ENCODE results near the gene PPP2R2B. TPM values are rescaled to one million over a fixed set of nuclear protein-coding genes. Genes with fewer than 3 reads are reported as not detected.

PPP2R2B gene
- total RNA-seq, 1 donor: 5.4 TPM

DNA sequence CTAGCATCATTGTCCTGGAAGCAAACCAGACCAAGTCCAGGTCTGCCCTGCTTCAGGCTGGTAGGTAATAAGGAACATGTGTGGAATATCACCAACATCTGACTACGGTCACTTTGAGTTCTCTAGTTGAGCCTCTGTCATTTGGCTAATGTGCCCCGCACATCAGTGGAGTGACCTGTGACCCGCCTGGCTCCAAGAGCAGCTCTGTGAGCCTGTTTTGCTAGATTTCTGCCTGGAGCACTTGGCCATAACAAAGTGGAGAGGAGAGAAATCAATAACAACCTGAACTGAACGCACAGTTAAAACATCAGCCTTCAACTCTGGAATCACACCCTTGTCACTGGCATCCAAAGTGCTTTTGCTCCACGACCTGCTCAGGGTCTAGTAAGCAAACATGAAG lies 115.7 kb downstream of the PPP2R2B start:
- no peak overlapping the region for H3K4me3 ChIP-seq (ENCODE audit: low read length)
- H3K27me3 ChIP-seq (ENCODE audit: insufficient read depth, low read length): no peaks in the 10 kb centered on the region
- no peaks in the 10 kb centered on the region for H3K4me1 ChIP-seq (ENCODE audit: insufficient read depth, low read length)
- H3K9me3 ChIP-seq (ENCODE audit: low read depth, low read length): no peaks in the 10 kb centered on the region

DNA sequence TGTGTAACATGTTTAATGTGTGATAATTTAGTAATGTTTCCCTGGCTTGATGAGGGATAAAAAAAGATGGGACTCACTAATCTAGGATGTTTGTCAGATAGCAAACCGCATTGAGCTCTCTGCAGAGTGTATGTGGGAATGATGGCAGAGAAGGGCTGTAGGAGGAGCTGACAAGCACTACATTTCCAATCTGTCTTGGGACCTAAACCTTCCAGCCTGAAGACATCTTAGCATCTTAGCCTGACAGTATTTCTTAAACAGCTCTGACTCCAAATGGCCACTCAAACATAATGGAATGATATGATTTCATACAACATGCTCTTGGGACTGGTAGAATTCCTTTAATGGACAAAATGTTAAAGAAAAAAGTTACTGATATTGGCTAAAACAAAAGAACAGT lies 116.7 kb downstream of the PPP2R2B start:
- Histone ChIP-seq H3K9me3 (ENCODE audit: low read depth, low read length) (no peaks in the 10 kb centered on the region), H3K27me3 (ENCODE audit: insufficient read depth, low read length) (no peaks in the 10 kb centered on the region), H3K4me3 (ENCODE audit: low read length) (no peak overlapping the region), H3K4me1 (ENCODE audit: insufficient read depth, low read length) (no peaks in the 10 kb centered on the region)

DNA sequence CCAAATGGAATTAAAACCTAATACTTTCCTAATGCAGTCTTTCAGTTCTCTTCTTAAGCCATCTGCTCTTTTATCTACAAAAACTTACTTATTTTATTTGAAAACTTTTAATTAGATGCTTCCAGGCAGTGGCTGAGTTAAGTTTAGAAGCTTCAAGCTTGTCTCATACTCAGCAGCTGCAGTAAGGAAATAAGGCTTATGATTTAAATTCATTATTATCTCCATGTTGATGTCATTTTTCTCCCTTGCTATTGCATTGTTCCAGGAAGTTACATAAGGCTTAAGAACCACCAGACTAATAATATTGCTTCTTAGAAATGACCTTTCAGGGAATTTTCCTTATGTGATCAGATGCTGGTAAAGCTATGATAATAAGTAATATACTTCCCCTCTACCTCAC lies 119.6 kb downstream of the PPP2R2B start:
- Histone ChIP-seq H3K27me3 (ENCODE audit: insufficient read depth, low read length) (no peaks in the 10 kb centered on the region), H3K4me1 (ENCODE audit: insufficient read depth, low read length) (peaks cover 4% of the 10 kb centered on the region), H3K4me3 (ENCODE audit: low read length) (no peak overlapping the region), H3K9me3 (ENCODE audit: low read depth, low read length) (no peaks in the 10 kb centered on the region)

DNA sequence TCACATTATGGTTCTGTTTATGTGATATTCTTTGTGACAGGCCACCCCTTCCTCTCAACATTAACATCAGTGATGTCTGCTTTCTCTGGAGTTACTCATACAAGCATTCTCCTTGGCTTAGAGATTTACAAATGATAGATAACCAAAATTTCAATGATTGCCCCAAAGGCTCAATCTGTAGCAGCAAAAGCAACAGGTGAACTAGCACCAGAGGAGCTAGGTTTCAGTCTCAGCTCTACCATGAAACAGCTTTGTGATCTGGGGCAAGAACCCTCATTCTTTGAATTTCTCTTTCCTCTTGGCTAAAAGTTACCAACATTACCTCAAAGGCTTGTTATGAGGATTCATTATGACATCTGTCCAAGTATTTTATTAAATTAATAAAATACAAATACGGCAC lies 120.5 kb downstream of the PPP2R2B start:
- H3K27me3 ChIP-seq (ENCODE audit: insufficient read depth, low read length): no peaks in the 10 kb centered on the region
- H3K4me3 ChIP-seq (ENCODE audit: low read length): no peak overlapping the region
- H3K9me3 ChIP-seq (ENCODE audit: low read depth, low read length): no peaks in the 10 kb centered on the region

DNA sequence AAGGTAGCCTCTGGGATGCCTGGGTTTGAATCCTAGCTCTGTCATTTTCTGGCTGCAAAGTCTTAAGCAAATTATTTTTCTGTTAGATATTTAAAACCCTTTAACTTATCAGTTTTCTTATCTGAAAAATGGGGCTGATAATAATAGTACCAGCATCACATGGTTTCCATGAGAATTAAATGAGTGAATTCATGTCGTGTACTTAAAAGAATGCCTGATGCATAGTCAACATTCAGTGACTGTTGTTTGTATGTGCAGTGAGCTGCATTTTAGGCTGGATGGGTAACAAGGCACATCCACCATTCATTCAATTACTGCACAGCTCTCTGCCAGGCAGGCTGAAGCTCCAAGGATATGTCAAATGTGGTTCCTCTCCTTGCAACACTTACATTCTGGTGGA lies 122.0 kb downstream of the PPP2R2B start:
- H3K4me3 ChIP-seq (ENCODE audit: low read length): no peak overlapping the region
- H3K4me1 ChIP-seq (ENCODE audit: insufficient read depth, low read length): peaks cover 25% of the 10 kb centered on the region
- no peaks in the 10 kb centered on the region for H3K27me3 ChIP-seq (ENCODE audit: insufficient read depth, low read length)
- H3K9me3 ChIP-seq (ENCODE audit: low read depth, low read length): no peaks in the 10 kb centered on the region

More for the DNA sequence above, 120.5 kb downstream of the PPP2R2B start:
- peaks cover 13% of the 10 kb centered on the region for H3K4me1 ChIP-seq (ENCODE audit: insufficient read depth, low read length)

DNA sequence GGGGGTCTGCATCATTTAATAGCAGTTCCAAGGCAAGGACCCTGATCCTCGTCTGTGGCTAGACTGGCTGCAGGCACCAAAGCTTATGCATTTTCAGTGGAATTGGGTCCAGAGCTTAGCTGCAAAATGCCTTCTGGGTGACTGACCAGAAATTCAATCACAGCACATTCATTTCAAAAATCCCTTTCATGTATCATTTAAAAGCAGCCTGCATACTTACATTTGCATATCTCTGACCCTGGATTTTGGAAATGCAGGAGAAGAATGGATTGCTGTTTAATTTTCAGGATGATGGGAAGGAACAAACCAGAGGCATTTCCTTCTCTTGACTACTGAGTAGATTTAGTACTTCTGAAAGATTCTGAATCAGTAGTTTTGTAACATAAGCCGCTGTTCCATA lies 122.8 kb downstream of the PPP2R2B start:
- Histone ChIP-seq H3K4me1 (ENCODE audit: insufficient read depth, low read length) (peaks cover 30% of the 10 kb centered on the region), H3K9me3 (ENCODE audit: low read depth, low read length) (no peaks in the 10 kb centered on the region), H3K4me3 (ENCODE audit: low read length) (no peak overlapping the region), H3K27me3 (ENCODE audit: insufficient read depth, low read length) (no peaks in the 10 kb centered on the region)

DNA sequence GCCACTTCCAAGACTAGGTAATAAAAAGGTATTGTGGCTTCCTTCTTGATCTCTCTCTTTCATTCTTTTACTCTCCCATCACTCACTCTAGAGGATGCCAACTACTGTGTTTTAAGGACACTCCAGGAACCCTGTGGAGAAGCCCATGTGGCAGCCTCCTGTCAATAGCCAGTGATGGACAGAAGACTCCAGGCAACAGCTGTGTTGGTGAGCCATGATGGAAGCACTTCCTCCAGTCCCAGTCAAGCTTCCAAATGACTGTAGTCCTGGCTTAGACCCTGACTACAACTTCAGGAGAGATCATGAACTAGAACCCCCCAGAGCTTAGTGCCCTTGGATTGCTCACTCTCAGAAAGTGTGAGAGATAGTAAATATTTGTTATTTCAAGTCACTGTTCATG lies 123.9 kb downstream of the PPP2R2B start:
- Histone ChIP-seq H3K27me3 (ENCODE audit: insufficient read depth, low read length) (no peaks in the 10 kb centered on the region), H3K4me1 (ENCODE audit: insufficient read depth, low read length) (peaks cover 33% of the 10 kb centered on the region), H3K4me3 (ENCODE audit: low read length) (no peak overlapping the region), H3K9me3 (ENCODE audit: low read depth, low read length) (no peaks in the 10 kb centered on the region)

DNA sequence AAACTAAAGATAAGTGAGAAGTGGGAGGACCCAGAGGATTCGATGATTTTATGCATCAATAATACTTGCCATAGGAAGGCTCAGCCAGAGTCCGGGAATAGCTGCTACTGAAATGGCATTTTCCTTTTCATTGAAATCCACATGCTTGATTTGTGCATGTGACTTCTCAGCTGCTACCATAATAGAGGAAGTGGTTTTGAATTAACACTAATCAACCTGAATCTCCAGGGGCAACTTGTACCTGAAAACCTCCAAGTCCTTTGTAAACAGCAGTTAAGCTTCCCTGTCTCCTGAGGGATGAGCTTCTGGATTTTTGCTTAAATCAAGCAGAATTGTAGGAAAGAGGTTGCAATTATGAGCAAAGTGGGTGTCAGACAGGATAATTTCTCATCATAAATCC lies 124.9 kb downstream of the PPP2R2B start:
- Histone ChIP-seq H3K4me3 (ENCODE audit: low read length) (no peak overlapping the region), H3K27me3 (ENCODE audit: insufficient read depth, low read length) (no peaks in the 10 kb centered on the region), H3K4me1 (ENCODE audit: insufficient read depth, low read length) (peaks cover 33% of the 10 kb centered on the region), H3K9me3 (ENCODE audit: low read depth, low read length) (no peaks in the 10 kb centered on the region)

DNA sequence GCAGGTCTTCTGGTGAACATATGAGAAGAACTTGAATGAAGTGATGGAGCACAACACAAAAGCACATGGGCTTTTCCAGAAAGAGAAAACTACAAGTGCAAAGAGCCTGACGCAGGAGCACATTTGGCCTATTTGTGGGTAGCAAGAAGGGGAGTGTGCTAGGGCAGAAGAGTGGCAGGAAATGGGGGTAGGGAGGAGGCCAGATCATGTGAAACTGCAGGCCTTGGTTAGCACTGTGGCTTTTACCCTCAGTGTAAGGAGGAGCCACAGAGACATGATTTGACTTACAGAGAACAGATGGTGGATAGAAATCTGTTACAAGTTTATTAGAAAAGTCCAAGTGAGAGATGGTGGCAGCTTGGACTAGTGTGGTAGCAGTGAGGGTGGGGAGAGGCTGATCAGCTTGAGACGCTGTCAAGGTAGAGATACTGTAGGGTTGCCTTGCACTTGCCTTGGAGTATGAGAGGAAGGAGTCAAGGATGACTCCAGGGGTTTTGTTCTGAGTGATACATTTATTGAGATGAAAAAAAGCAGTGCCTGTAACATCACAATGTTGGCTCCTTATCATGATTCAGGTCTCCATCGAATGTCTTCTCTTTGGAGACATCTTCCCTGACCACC lies 126.7 kb downstream of the PPP2R2B start:
- H3K4me1 ChIP-seq (ENCODE audit: insufficient read depth, low read length): peaks cover 33% of the 10 kb centered on the region
- H3K4me3 ChIP-seq (ENCODE audit: low read length): no peak overlapping the region
- no peaks in the 10 kb centered on the region for H3K9me3 ChIP-seq (ENCODE audit: low read depth, low read length)
- H3K27me3 ChIP-seq (ENCODE audit: insufficient read depth, low read length): no peaks in the 10 kb centered on the region

DNA sequence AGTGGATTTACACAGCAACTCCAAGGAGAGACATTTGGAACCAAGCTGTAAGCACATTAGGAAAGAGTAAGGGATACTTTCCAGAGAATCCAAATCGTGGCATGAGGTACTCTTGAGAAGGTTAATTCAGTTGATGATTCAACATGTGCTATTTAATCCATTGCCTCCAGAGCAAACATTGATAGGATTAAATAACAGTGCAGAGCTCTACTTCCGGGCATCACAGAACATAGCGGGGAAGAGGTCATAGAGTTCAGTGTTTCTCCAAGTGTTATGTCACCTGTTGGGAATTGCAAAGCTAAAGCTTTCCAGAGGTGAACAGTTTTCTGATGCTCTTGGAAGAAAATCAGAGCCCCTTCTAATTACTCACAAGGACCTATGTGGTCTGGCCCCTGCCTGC lies 127.5 kb downstream of the PPP2R2B start:
- Histone ChIP-seq H3K4me1 (ENCODE audit: insufficient read depth, low read length) (peaks cover 33% of the 10 kb centered on the region), H3K9me3 (ENCODE audit: low read depth, low read length) (no peaks in the 10 kb centered on the region), H3K4me3 (ENCODE audit: low read length) (no peak overlapping the region), H3K27me3 (ENCODE audit: insufficient read depth, low read length) (no peaks in the 10 kb centered on the region)

DNA sequence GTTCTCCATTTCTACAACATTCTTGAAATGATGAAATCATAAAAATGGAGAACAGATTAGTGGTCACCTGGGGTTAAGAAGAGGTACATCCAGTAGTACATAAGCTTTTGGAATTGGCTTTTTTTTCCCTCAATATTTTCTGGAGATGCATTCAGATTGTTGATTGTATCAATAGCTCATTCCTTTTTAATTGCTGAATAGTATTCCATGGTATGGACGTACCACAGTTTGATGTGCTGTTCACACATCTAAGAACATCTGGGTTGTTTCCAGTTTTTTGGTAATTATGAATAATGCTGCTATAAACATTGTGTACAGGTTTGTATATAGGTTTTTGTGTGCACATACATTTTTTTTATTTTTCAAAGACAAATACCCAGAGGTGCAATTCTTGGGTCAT lies 130.0 kb downstream of the PPP2R2B start:
- H3K4me1 ChIP-seq (ENCODE audit: insufficient read depth, low read length): peaks cover 25% of the 10 kb centered on the region
- H3K27me3 ChIP-seq (ENCODE audit: insufficient read depth, low read length): no peaks in the 10 kb centered on the region
- no peak overlapping the region for H3K4me3 ChIP-seq (ENCODE audit: low read length)
- no peaks in the 10 kb centered on the region for H3K9me3 ChIP-seq (ENCODE audit: low read depth, low read length)

DNA sequence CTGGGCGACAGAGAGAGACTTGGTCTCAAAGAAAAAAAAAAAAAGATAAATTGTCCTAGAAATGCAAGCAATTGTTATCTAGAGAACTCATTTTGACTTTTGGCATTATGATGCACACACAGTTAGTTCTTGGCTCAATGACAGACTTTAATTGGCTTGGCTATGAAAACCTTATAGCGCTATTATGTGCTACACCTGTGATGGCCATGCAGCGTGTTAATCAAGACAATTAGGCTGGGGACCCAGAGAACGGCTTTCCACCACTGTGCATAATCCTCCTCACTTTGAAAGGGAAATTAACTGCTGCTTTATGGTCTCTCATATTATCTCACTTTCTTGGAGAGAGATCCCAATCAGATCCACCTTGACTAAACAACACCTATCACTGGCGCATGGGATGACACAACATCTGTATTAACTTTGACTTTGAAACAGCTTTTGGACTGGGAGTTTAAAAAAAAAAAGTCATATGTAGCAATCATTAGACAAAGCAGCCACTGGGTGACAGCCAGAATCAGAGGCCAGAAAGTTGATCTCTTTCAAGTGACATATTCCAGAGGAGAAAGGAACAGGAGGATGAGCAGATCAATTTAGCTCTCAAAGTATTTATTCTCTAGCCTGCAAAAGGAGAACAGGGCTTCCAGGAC lies 132.5 kb downstream of the PPP2R2B start:
- peaks cover 5% of the 10 kb centered on the region for H3K4me1 ChIP-seq (ENCODE audit: insufficient read depth, low read length)
- H3K9me3 ChIP-seq (ENCODE audit: low read depth, low read length): no peaks in the 10 kb centered on the region
- no peaks in the 10 kb centered on the region for H3K27me3 ChIP-seq (ENCODE audit: insufficient read depth, low read length)
- no peak overlapping the region for H3K4me3 ChIP-seq (ENCODE audit: low read length)

DNA sequence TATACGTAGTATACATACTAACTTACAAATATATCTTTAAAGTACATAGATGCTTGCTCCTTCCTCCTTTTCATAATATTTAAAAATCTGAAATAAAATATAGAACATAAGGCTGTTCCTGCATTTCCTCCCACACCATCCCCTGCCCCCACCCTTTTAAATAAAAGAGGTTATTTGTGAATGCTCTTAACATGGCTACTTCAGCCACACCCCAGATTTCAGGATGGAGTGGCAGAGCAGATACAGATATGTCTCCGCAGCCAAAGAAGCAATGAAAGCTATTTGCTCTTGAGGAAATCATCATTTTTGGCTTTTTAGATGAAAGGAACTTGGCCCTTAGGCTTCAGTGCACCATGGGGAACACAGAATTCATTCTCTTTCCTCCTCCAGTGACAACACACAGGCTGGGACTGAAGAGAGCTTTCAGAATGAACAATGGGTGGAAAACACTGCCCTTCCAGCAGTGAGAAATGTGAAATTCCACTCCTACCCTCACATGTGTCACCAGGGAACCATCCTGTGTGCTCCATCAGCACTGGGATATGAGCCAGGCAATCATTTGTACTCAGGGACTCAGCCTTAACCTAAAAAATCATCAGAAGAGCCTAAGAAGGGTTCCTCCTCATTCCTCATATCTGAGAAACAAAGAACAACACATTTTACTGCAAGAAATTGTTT lies 134.3 kb downstream of the PPP2R2B start:
- Histone ChIP-seq H3K4me1 (ENCODE audit: insufficient read depth, low read length) (no peaks in the 10 kb centered on the region), H3K9me3 (ENCODE audit: low read depth, low read length) (no peaks in the 10 kb centered on the region), H3K27me3 (ENCODE audit: insufficient read depth, low read length) (no peaks in the 10 kb centered on the region), H3K4me3 (ENCODE audit: low read length) (no peak overlapping the region)

DNA sequence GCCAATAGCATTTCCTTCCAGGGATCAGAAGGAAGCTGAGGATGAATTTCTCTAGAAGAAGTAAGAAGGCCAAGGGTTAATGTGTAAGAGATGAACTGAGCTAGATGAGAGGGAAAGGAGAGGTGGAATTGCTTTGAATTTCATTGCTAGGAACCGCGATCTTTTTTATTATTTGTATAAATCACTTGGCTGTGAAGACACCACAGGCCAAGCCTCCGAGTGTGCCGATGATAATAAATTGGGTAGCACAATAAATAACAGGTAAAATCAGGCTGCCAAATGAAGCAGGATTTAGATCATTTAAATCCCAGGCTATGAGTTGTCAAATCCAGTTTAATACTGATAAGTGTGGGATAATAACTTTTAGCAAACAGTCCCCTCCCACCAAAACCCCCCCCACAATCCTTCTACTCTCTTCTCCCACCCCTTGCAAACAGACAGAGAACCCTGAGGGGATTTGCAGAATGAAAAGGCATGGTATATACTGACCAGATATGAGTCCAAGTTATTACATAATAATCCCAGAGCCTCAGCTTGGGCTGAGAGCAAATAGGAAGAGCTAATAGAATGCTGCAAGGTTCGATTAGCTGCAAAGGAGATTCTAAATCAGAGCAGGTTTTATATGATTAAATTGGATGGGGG lies 143.5 kb downstream of the PPP2R2B start:
- H3K9me3 ChIP-seq (ENCODE audit: low read depth, low read length): no peaks in the 10 kb centered on the region
- H3K4me3 ChIP-seq (ENCODE audit: low read length): no peak overlapping the region
- no peaks in the 10 kb centered on the region for H3K4me1 ChIP-seq (ENCODE audit: insufficient read depth, low read length)
- no peaks in the 10 kb centered on the region for H3K27me3 ChIP-seq (ENCODE audit: insufficient read depth, low read length)

DNA sequence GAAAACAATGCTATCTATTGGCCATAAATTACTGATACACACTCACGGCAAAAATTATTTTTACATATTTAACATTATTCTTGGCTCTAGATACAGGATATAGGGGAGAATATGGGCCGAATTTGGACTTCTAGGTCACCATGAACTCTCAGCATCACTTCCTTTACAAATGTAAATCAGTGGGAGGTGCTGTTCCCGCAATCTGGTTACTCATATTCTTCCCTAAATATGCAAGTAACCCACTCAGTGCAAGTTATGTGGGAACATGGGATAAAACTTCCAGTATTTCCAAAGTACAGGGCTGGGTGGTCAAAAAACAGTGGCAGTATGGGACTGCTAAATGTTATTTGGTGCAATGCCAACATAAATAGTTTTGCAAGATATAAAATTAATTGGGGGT lies 145.6 kb downstream of the PPP2R2B start:
- Histone ChIP-seq H3K4me1 (ENCODE audit: insufficient read depth, low read length) (no peaks in the 10 kb centered on the region), H3K4me3 (ENCODE audit: low read length) (no peak overlapping the region)

More for the DNA sequence above, 145.6 kb downstream of the PPP2R2B start:
- Histone ChIP-seq H3K27me3 (ENCODE audit: insufficient read depth, low read length) (no peaks in the 10 kb centered on the region), H3K9me3 (ENCODE audit: low read depth, low read length) (no peaks in the 10 kb centered on the region)
